ENCODE results near the gene NTN5.

The NTN5 gene

GRCh38 chr19:48708471-48708870 lies 35.7 kb upstream of the NTN5 start:
- no peak overlapping the region for H3K4me3 ChIP-seq (ENCODE audit: low read depth, low read length)
- no peak for TF ChIP-seq CTCF (IDR thresholded peaks at IDR 0.05; ENCODE audit: borderline replicate concordance, insufficient read depth, low read depth, low read length)

- no peak for TF ChIP-seq CTCF (IDR thresholded peaks at IDR 0.05; ENCODE audit: borderline replicate concordance, insufficient read depth, low read depth, low read length)
- H3K4me3 ChIP-seq (ENCODE audit: low read depth, low read length) = no peak overlapping the region
Observed at GRCh38 chr19:48705431-48705830, 32.6 kb upstream of the NTN5 start.

GRCh38 chr19:48703316-48703715 lies 30.5 kb upstream of the NTN5 start:
- H3K4me3 ChIP-seq (ENCODE audit: low read depth, low read length) = no peak overlapping the region
- TF ChIP-seq CTCF (IDR thresholded peaks at IDR 0.05; ENCODE audit: borderline replicate concordance, insufficient read depth, low read depth, low read length) = no peak

GRCh38 chr19:48702701-48703100 lies 29.9 kb upstream of the NTN5 start:
- no peak overlapping the region for H3K4me3 ChIP-seq (ENCODE audit: low read depth, low read length)
- no peak for TF ChIP-seq CTCF (IDR thresholded peaks at IDR 0.05; ENCODE audit: borderline replicate concordance, insufficient read depth, low read depth, low read length)

- H3K4me3 ChIP-seq (ENCODE audit: low read depth, low read length) = no peak overlapping the region
- TF ChIP-seq CTCF (IDR thresholded peaks at IDR 0.05; ENCODE audit: borderline replicate concordance, insufficient read depth, low read depth, low read length) = no peak
Observed at GRCh38 chr19:48698046-48698445, 25.2 kb upstream of the NTN5 start.

GRCh38 chr19:48696353-48697010 lies 23.7 kb upstream of the NTN5 start:
- no peak overlapping the region for H3K4me3 ChIP-seq (ENCODE audit: low read depth, low read length)

More at GRCh38 chr19:48696353-48697010, 23.7 kb upstream of the NTN5 start:
- no peak for TF ChIP-seq CTCF (IDR thresholded peaks at IDR 0.05; ENCODE audit: borderline replicate concordance, insufficient read depth, low read depth, low read length)
